ENCODE results near the gene SAMD4A. TPM values are rescaled to one million over a fixed set of nuclear protein-coding genes. Genes with fewer than 3 reads are reported as not detected.

SAMD4A gene
- total and polyA plus RNA-seq, 2 of the 4 experiments (the other 2 are of a cell fraction), result 22.9 to 38.2 TPM

- Histone ChIP-seq H3K9me3 (ENCODE audit: control insufficient read depth, insufficient read depth, low read length) (no peaks in the 10 kb centered on the region), H2AFZ (replicated peaks; ENCODE audit: low read length, poor library complexity) (no peak overlapping the region), H3K36me3 (ENCODE audit: control insufficient read depth, insufficient read depth, low read length) (peaks cover 55% of the 10 kb centered on the region), H3K27ac (ENCODE audit: insufficient read depth, low read length) (peak overlapping the region; percentile 32; the same call in 1 of the 2 replicates), H3K27me3 (ENCODE audit: control insufficient read depth, insufficient read depth, low read length) (no peaks in the 10 kb centered on the region), H3K4me2 (ENCODE audit: low read depth, low read length) (no peak overlapping the region; the same call in 1 of the 2 replicates), H2BK15ac (ENCODE audit: low read depth, low read length) (no peak overlapping the region), H3K9me1 (ENCODE audit: insufficient read depth, low read length) (peaks cover 16% of the 10 kb centered on the region), H3K56ac (ENCODE audit: extremely low read depth, insufficient read depth, low read length) (no peak overlapping the region), H2BK20ac (ENCODE audit: low read depth, low read length) (no peak overlapping the region), H3K9ac (ENCODE audit: low read depth, low read length) (no peak overlapping the region), H3K4me1 (ENCODE audit: control insufficient read depth, insufficient read depth, low read length) (peaks cover 18% of the 10 kb centered on the region; the same call in 1 of the 2 replicates), H3K4ac (ENCODE audit: low read depth, low read length) (0 out of 2 replicates have a peak overlapping the region, but pooled peaks have one; percentile 9), H3K23ac (ENCODE audit: low read depth, low read length) (peak overlapping the region; percentile 55; the same call in 1 of the 2 replicates), H2BK120ac (ENCODE audit: low read depth, low read length) (no peak overlapping the region), H4K8ac (ENCODE audit: low read depth in 2 of 2, low read length in 2 of 2) (no peak overlapping the region; a peak in 1 of 4 replicates), H2AK5ac (ENCODE audit: low read depth, low read length) (peak overlapping the region; percentile 48; the same call in 1 of the 2 replicates), H3K18ac (ENCODE audit: low read depth, low read length) (peak overlapping the region; percentile 43; the same call in 1 of the 2 replicates), H4K91ac (ENCODE audit: insufficient read depth, low read depth, low read length) (no peak overlapping the region), H2AK9ac (replicated peaks; ENCODE audit: low read depth, low read length, poor library complexity) (no peak overlapping the region), H3K14ac (replicated peaks; ENCODE audit: low read depth, low read length) (no peak overlapping the region), H4K5ac (ENCODE audit: low read depth, low read length) (no peak overlapping the region), H2BK5ac (ENCODE audit: low read depth, low read length, poor library complexity, severe bottlenecking) (no peak overlapping the region), H3K79me1 (ENCODE audit: low read depth in 1 of 2, low read length in 2 of 2) (peaks cover 23 to 68% of the 10 kb centered on the region in 2 experiments), H4K20me1 (ENCODE audit: insufficient read depth, low read length) (0 out of 2 replicates have a peak, but pooled peaks cover 2% of the 10 kb centered on the region), H3K4me3 (ENCODE audit: insufficient read depth, low read depth, low read length) (no peak overlapping the region)
- TF ChIP-seq BHLHE40 (IDR thresholded peaks at IDR 0.05; ENCODE audit: low read depth, low read length) (no peak), MXI1 (IDR thresholded peaks at IDR 0.05; ENCODE audit: borderline replicate concordance, low read depth, low read length) (no peak), SMC3 (IDR thresholded peaks at IDR 0.05; ENCODE audit: low read depth, low read length) (no peak), MAZ (IDR thresholded peaks at IDR 0.05; ENCODE audit: borderline replicate concordance, low read depth, low read length) (no peak), CEBPB (IDR thresholded peaks at IDR 0.05; ENCODE audit: low read depth, low read length) (no peak), MAFK (IDR thresholded peaks at IDR 0.05; ENCODE audit: low read depth, low read length) (peak; percentile 24; the same call in 1 of the 2 replicates)
- no TSS peak for BruUV-seq (replicated peaks)
- no peak for DNase-seq
- ChIA-PET POLR2A (ENCODE audit: unreplicated experiment) (no interaction called here), CTCF (interaction anchor here (1.2 kb wide), 1 partner anchor 17 kb away, joined by 3 read pairs; no protein-coding TSS in a partner anchor)
- no peak for ATAC-seq (ENCODE audit: low read depth)
- intact Hi-C loops (cut with micrococcal nuclease), result no loop called here
- dilution Hi-C loops (cut with HindIII; ENCODE audit: low sequenced_read_pairs, unreplicated experiment), result no loop called here
- 62% methylated on average over 7 of the region's 21 CpGs; no CpG with 5 or more reads in 1 of the 2 experiments for WGBS, 2 experiments (ENCODE audit: extremely low coverage in 2 of 2, insufficient read length in 1 of 2)
- in situ Hi-C loops (cut with MboI; ENCODE audit: low sequenced_read_pairs), result no loop called here
Observed at GRCh38 chr14:54781961-54782750, 215.2 kb downstream of the SAMD4A start.
